Neural crest cell (in vitro differentiated cells): ENCODE measurements around the gene RASGRP3. TPM values are rescaled to one million over a fixed set of nuclear protein-coding genes. Genes with fewer than 3 reads are reported as not detected.

Source experiments
- DNase-seq: peaks from one replicate; pipeline ENCODE4 v3.0.0; 2021; ENCODE audit warnings: low read depth, mixed read lengths, low spot score
- H3K27ac Mint-ChIP-seq: one replicate; pipeline ENCODE4 v1.8.0; 2021; ENCODE audit warnings: mild to moderate bottlenecking, mixed read lengths; ENCODE audit not compliant: unreplicated experiment
- H3K27me3 Mint-ChIP-seq: 2 replicates; pipeline ENCODE4 v1.8.0; 2021; ENCODE audit warnings: low read depth, mild to moderate bottlenecking, mixed read lengths
- H3K36me3 Mint-ChIP-seq: 2 replicates; pipeline ENCODE4 v1.8.0; 2021; ENCODE audit warnings: low read depth, mild to moderate bottlenecking, mixed read lengths
- H3K4me1 Mint-ChIP-seq: 2 replicates; pipeline ENCODE4 v1.8.0; 2021; ENCODE audit warnings: mixed read lengths
- H3K4me3 Mint-ChIP-seq: one replicate; pipeline ENCODE4 v1.8.0; 2021; ENCODE audit warnings: mild to moderate bottlenecking, mixed read lengths
- H3K9me3 Mint-ChIP-seq: 2 replicates; pipeline ENCODE4 v1.8.0; 2021; ENCODE audit warnings: mixed read lengths
- CTCF ChIP-seq: fragments of 200-600 bp; sonication (generic); conservative IDR thresholded peaks from 2 replicates; pipeline ENCODE4 v1.5.0; 2021; ENCODE audit warnings: antibody characterized with exemption, mild to moderate bottlenecking
- total RNA-seq: library from RNA; stranded (reverse); gene quantifications from 2 replicates; pipeline ENCODE4 v1.2.1, GENCODE V29; 2021

RASGRP3 gene
- total RNA-seq, 1 donor from 2014 or later = 0.07 TPM

GRCh38 chr2:33502025-33502424 is 25.6 kb downstream of the RASGRP3 start:
- Mint-ChIP-seq H3K9me3 (peaks cover 6% of the 10 kb centered on the region), H3K36me3 (no peaks in the 10 kb centered on the region), H3K4me3 (no peak overlapping the region), H3K4me1 (peaks cover 17% of the 10 kb centered on the region), H3K27ac (no peak overlapping the region), H3K27me3 (no peaks in the 10 kb centered on the region)
- TF ChIP-seq CTCF = no peak
- no peak for DNase-seq

GRCh38 chr2:33503002-33503401 is 26.6 kb downstream of the RASGRP3 start:
- Mint-ChIP-seq H3K27ac (no peak overlapping the region), H3K4me3 (no peak overlapping the region), H3K4me1 (peaks cover 17% of the 10 kb centered on the region), H3K9me3 (peaks cover 6% of the 10 kb centered on the region), H3K27me3 (no peaks in the 10 kb centered on the region), H3K36me3 (no peaks in the 10 kb centered on the region)
- TF ChIP-seq CTCF = no peak
- no peak for DNase-seq

GRCh38 chr2:33505966-33506365 is 29.5 kb downstream of the RASGRP3 start:
- Mint-ChIP-seq H3K9me3 (peaks cover 5% of the 10 kb centered on the region), H3K4me3 (no peak overlapping the region), H3K27ac (no peak overlapping the region), H3K4me1 (peaks cover 13% of the 10 kb centered on the region), H3K36me3 (no peaks in the 10 kb centered on the region), H3K27me3 (no peaks in the 10 kb centered on the region)
- TF ChIP-seq CTCF = no peak
- no peak for DNase-seq

- Mint-ChIP-seq H3K9me3 (peaks cover 5% of the 10 kb centered on the region), H3K4me1 (peaks cover 10% of the 10 kb centered on the region)
Measured at GRCh38 chr2:33509908-33510585, 33.6 kb downstream of the RASGRP3 start.

GRCh38 chr2:33510586-33510968 is 34.1 kb downstream of the RASGRP3 start:
- Mint-ChIP-seq H3K27ac (no peak overlapping the region), H3K36me3 (no peaks in the 10 kb centered on the region), H3K4me3 (no peak overlapping the region), H3K4me1 (peaks cover 10% of the 10 kb centered on the region), H3K27me3 (no peaks in the 10 kb centered on the region), H3K9me3 (peaks cover 5% of the 10 kb centered on the region)
- no peak for TF ChIP-seq CTCF
- no peak for DNase-seq

More at GRCh38 chr2:33509908-33510585, 33.6 kb downstream of the RASGRP3 start:
- no peak for TF ChIP-seq CTCF
- H3K27ac Mint-ChIP-seq = no peak overlapping the region
- no peaks in the 10 kb centered on the region for H3K36me3 Mint-ChIP-seq
- no peaks in the 10 kb centered on the region for H3K27me3 Mint-ChIP-seq
- H3K4me3 Mint-ChIP-seq = no peak overlapping the region
- DNase-seq = no peak
